ENCODE data around the gene FKBP14.

DNA sequence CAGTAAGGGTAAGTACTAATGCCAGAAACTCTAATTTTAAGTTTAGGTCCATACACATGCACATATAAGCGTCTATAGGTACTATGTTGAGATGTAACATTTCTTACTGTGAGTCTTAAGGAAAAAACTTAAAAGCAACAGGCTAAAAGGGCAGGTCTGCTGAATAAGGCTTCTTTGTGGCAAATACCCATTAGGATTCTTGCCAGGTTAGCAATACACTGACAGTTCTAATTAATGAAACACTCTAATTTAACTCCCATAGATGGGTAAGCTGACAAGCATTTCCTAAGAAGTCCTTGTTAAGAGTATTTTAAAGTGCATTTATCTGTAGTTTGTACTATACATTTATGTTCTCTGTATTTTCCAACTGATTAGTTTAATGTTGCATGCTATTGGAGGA, 50.9 kb downstream of the FKBP14 start:
- TF ChIP-seq REST (IDR thresholded peaks at IDR 0.05; ENCODE audit: low read depth, low read length) (no peak), EP300 (IDR thresholded peaks at IDR 0.05; ENCODE audit: borderline replicate concordance in 1 of 2, low read depth in 1 of 2, low read length in 1 of 2) (no peak), YY1 (IDR thresholded peaks at IDR 0.05; ENCODE audit: low read depth) (no peak), NFIC (IDR thresholded peaks at IDR 0.05; ENCODE audit: borderline replicate concordance) (no peak), SMC3 (IDR thresholded peaks at IDR 0.05; ENCODE audit: low read depth, low read length) (no peak), POLR2AphosphoS5 (IDR thresholded peaks at IDR 0.05; ENCODE audit: low read depth, low read length) (no peak), TAF1 (IDR thresholded peaks at IDR 0.05; ENCODE audit: borderline replicate concordance, low read depth, low read length) (no peak), MAX (IDR thresholded peaks at IDR 0.05; ENCODE audit: low read depth) (no peak), JUND (IDR thresholded peaks at IDR 0.05) (no peak), GABPA (IDR thresholded peaks at IDR 0.05; ENCODE audit: low read depth) (no peak), FOXJ3 (CRISPR knock-in tag; IDR thresholded peaks at IDR 0.05) (no peak), MXI1 (IDR thresholded peaks at IDR 0.05; ENCODE audit: low read depth, low read length) (no peak)
- TF ChIP-seq, protein P1, sequence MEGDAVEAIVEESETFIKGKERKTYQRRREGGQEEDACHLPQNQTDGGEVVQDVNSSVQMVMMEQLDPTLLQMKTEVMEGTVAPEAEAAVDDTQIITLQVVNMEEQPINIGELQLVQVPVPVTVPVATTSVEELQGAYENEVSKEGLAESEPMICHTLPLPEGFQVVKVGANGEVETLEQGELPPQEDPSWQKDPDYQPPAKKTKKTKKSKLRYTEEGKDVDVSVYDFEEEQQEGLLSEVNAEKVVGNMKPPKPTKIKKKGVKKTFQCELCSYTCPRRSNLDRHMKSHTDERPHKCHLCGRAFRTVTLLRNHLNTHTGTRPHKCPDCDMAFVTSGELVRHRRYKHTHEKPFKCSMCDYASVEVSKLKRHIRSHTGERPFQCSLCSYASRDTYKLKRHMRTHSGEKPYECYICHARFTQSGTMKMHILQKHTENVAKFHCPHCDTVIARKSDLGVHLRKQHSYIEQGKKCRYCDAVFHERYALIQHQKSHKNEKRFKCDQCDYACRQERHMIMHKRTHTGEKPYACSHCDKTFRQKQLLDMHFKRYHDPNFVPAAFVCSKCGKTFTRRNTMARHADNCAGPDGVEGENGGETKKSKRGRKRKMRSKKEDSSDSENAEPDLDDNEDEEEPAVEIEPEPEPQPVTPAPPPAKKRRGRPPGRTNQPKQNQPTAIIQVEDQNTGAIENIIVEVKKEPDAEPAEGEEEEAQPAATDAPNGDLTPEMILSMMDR (IDR thresholded peaks at IDR 0.05), result no peak
- TF ChIP-seq, protein P2, sequence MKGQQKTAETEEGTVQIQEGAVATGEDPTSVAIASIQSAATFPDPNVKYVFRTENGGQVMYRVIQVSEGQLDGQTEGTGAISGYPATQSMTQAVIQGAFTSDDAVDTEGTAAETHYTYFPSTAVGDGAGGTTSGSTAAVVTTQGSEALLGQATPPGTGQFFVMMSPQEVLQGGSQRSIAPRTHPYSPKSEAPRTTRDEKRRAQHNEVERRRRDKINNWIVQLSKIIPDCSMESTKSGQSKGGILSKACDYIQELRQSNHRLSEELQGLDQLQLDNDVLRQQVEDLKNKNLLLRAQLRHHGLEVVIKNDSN (IDR thresholded peaks at IDR 0.05; ENCODE audit: borderline replicate concordance, low read depth), result no peak

Data from SK-N-SH (cell line).